ENCODE data around the gene HCST.

DNA sequence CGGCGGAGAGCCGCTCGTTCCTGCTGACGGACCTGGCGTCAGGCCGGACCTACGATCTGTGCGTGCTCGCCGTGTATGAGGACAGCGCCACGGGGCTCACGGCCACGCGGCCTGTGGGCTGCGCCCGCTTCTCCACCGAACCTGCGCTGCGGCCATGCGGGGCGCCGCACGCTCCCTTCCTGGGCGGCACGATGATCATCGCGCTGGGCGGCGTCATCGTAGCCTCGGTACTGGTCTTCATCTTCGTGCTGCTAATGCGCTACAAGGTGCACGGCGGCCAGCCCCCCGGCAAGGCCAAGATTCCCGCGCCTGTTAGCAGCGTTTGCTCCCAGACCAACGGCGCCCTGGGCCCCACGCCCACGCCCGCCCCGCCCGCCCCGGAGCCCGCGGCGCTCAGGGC is 42.2 kb downstream of the HCST start:
- TF ChIP-seq, protein P1, sequence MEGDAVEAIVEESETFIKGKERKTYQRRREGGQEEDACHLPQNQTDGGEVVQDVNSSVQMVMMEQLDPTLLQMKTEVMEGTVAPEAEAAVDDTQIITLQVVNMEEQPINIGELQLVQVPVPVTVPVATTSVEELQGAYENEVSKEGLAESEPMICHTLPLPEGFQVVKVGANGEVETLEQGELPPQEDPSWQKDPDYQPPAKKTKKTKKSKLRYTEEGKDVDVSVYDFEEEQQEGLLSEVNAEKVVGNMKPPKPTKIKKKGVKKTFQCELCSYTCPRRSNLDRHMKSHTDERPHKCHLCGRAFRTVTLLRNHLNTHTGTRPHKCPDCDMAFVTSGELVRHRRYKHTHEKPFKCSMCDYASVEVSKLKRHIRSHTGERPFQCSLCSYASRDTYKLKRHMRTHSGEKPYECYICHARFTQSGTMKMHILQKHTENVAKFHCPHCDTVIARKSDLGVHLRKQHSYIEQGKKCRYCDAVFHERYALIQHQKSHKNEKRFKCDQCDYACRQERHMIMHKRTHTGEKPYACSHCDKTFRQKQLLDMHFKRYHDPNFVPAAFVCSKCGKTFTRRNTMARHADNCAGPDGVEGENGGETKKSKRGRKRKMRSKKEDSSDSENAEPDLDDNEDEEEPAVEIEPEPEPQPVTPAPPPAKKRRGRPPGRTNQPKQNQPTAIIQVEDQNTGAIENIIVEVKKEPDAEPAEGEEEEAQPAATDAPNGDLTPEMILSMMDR (conservative IDR thresholded peaks at IDR 0.05; ENCODE audit: low read depth, low read length) = no peak
- TF ChIP-seq EZH2phosphoT487 (IDR thresholded peaks at IDR 0.05; ENCODE audit: borderline replicate concordance, low read length) = no peak
